Hair follicle dermal papilla cell (primary cell): Measurements from ENCODE around the gene IFIT3. TPM values are rescaled to one million over a fixed set of nuclear protein-coding genes. Genes with fewer than 3 reads are reported as not detected.

Experiments
- total RNA-seq: library from RNA; depleted of rRNA; stranded (reverse); fragments of >200 nt; gene quantifications from 2 replicates; pipeline ENCODE4 v1.2.3, GENCODE V29; 2012

The IFIT3 gene, protein sequence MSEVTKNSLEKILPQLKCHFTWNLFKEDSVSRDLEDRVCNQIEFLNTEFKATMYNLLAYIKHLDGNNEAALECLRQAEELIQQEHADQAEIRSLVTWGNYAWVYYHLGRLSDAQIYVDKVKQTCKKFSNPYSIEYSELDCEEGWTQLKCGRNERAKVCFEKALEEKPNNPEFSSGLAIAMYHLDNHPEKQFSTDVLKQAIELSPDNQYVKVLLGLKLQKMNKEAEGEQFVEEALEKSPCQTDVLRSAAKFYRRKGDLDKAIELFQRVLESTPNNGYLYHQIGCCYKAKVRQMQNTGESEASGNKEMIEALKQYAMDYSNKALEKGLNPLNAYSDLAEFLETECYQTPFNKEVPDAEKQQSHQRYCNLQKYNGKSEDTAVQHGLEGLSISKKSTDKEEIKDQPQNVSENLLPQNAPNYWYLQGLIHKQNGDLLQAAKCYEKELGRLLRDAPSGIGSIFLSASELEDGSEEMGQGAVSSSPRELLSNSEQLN
- total RNA-seq: 59.5 and 59.7 TPM in 2 replicates

DNA sequence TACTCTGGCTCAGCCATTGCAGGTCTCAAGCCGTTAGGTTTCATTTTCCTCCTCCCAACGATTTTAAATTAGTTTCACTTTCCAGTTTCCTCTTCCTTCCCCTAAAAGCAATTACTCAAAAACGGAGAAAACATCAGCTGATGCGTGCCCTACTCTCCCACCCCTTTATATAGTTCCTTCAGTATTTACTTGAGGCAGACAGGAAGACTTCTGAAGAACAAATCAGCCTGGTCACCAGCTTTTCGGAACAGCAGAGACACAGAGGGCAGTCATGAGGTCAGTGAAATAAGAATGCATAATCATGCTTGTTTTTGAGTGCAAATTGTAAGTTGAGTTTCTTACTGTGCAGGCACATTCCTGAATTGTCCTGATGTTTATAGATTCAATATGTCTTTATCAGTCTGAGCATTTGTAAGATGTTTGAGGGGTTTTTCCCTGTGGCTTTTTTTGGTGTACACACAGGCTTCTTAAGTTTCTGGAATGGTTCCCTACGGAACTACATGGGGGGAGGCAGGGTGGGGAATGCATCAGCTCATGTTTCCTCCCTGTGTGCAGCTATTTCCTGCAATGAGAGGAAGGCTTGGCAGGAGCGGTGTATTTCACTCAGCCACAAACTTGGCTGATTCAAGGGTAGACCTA is at the start of gene IFIT3:
Gene IFIT3 (plus strand): TSS at position 195 of the 639 bp plus-strand sequence. CDS start 77 bp downstream, at position 272.

GRCh38 chr10:89301721-89302445 is 25.9 kb upstream of the IFIT3 start, which contains the start of gene IFIT2:
TSS of gene IFIT2 (plus strand) at chr10:89302046. CDS start at chr10:89302124, 78 bp downstream.

GRCh38 chr10:89377705-89378637 is 50.2 kb downstream of the IFIT3 start, which contains the start of gene IFIT1B:
TSS of gene IFIT1B (plus strand) at chr10:89378056. CDS start at chr10:89378136, 80 bp downstream.

Other genes starting within 250 kb of the IFIT3 start
- gene CH25H, start 120.7 kb upstream of the IFIT3 start, total RNA-seq: 48.0 and 83.4 TPM in 2 replicates
- 94.3 and 121 TPM in 2 replicates for gene LIPA, start 76.2 kb upstream of the IFIT3 start, total RNA-seq
- gene IFIT2, start 26.0 kb upstream of the IFIT3 start, total RNA-seq: 10.9 and 11.9 TPM in 2 replicates
- gene IFIT1B, start 50.1 kb downstream of the IFIT3 start, total RNA-seq: under 0.01 TPM in 1 of 2 replicates, not detected in the other
- 35.3 and 36.5 TPM in 2 replicates for gene IFIT1, start 64.6 kb downstream of the IFIT3 start, total RNA-seq
- gene IFIT5, start 86.6 kb downstream of the IFIT3 start, total RNA-seq: 50.6 and 54.8 TPM in 2 replicates
- not detected in 2 replicates for gene SLC16A12, start 207.6 kb downstream of the IFIT3 start, total RNA-seq